NB4 (cell line): ENCODE data around the gene MAPRE3.

Experiments used
- CTCF ChIP-seq: IDR thresholded peaks from one replicate; pipeline ENCODE4 v1.5.1; 2012; ENCODE audit warnings: low read depth, low read length
- POLR2A ChIP-seq: IDR thresholded peaks from 2 replicates; pipeline ENCODE4 v1.6.1; 2011; ENCODE audit warnings: mild to moderate bottlenecking; ENCODE audit not compliant: insufficient read length; ENCODE audit errors: extremely low read depth

DNA sequence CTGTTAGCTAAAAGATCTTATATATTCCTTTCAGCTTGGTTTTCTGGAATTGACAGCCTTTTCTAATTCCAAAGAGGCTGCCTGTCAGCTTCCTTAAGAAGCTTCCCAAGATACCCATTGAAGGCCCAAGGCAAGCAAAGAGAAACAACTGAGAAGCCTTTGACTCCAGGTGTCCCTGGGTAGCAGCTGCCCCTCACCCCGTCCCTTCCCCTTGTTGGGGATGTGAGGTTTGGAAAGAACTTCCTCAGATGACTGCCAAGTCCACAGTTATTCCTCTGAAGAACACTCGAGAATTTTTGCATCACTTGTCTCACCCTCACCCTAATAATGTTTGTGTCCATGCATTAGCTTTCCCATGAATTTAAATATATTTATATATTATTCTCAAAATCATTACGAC, 13.3 kb downstream of the MAPRE3 start:
- TF ChIP-seq CTCF (no peak), POLR2A (no peak)
